Measurements from ENCODE around the gene USF3. TPM values are rescaled to one million over a fixed set of nuclear protein-coding genes. Genes with fewer than 3 reads are reported as not detected.

Gene USF3
- total RNA-seq, 1 donor from 2014 or later: 20.8 TPM

DNA sequence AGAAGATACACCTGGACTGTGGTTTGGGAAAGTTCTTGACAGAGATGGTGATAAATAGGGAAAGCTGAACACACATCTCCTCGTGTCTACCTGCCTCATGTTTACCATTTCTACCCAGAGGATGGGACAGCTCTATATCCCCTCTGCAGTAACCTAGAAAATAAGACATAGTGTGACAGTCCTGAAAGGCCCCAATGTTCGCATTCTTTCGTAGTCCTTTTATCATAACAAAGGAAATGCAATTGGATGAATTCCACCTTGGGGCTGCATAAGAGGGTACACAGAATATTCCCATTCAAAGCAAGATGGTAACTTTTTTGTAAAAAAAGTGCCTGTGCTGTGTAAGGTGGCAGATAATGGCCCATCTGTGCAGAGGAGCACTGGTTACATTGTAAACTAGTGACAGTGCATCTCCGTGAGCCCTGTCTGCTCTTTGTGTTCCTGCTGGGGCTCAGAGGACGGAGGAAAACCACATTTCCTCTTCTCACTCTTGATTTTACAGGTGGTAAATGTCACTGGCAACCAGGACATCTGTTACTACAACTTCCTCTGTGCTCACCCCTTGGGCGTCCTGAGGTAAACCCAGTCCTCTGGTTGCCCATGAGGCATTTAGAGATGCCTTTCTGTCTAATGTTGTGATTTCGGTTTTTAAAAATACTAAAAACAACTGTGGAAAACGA, 89.8 kb downstream of the USF3 start:
- no peaks in the 10 kb centered on the region for H3K4me1 Mint-ChIP-seq (ENCODE audit: unreplicated experiment)
- TF ChIP-seq CTCF (conservative IDR thresholded peaks at IDR 0.05): no peak
- H3K27me3 Mint-ChIP-seq: no peaks in the 10 kb centered on the region
- no peak for DNase-seq (ENCODE audit: extremely low spot score, unreplicated experiment)
- H3K27ac Mint-ChIP-seq: no peak overlapping the region
- H3K4me3 Mint-ChIP-seq: no peak overlapping the region
- no peaks in the 10 kb centered on the region for H3K36me3 Mint-ChIP-seq
- no peaks in the 10 kb centered on the region for H3K9me3 Mint-ChIP-seq

DNA sequence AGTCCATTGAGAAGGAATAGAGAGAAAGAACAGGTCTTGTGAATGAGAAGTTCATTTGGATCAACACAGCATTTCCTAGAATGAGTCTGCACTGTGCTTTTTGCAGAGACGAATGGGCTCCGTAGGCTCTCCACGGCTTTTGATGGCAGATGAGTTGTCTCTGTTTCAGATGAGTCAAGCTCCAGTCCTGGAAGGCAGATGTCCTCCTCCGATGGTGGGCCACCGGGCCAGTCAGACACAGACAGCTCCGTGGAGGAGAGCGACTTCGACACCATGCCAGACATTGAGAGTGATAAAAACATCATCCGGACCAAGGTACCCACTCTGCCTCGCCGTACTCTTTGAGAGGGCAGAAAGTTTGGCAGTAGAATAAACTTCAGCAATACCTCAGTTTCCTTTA, 93.6 kb downstream of the USF3 start:
- H3K36me3 Mint-ChIP-seq: no peaks in the 10 kb centered on the region
- H3K4me1 Mint-ChIP-seq (ENCODE audit: unreplicated experiment): no peaks in the 10 kb centered on the region
- H3K27ac Mint-ChIP-seq: no peak overlapping the region
- no peaks in the 10 kb centered on the region for H3K27me3 Mint-ChIP-seq
- H3K9me3 Mint-ChIP-seq: no peaks in the 10 kb centered on the region
- H3K4me3 Mint-ChIP-seq: no peak overlapping the region
- TF ChIP-seq CTCF (conservative IDR thresholded peaks at IDR 0.05): no peak
- DNase-seq (ENCODE audit: extremely low spot score, unreplicated experiment): no peak

GRCh38 chr3:113602256-113602655, 94.2 kb downstream of the USF3 start:
- H3K27ac Mint-ChIP-seq: no peak overlapping the region
- DNase-seq (ENCODE audit: extremely low spot score, unreplicated experiment): no peak
- H3K4me1 Mint-ChIP-seq (ENCODE audit: unreplicated experiment): no peaks in the 10 kb centered on the region
- H3K36me3 Mint-ChIP-seq: no peaks in the 10 kb centered on the region
- H3K27me3 Mint-ChIP-seq: no peaks in the 10 kb centered on the region
- TF ChIP-seq CTCF (conservative IDR thresholded peaks at IDR 0.05): no peak
- H3K4me3 Mint-ChIP-seq: no peak overlapping the region
- H3K9me3 Mint-ChIP-seq: no peaks in the 10 kb centered on the region

DNA sequence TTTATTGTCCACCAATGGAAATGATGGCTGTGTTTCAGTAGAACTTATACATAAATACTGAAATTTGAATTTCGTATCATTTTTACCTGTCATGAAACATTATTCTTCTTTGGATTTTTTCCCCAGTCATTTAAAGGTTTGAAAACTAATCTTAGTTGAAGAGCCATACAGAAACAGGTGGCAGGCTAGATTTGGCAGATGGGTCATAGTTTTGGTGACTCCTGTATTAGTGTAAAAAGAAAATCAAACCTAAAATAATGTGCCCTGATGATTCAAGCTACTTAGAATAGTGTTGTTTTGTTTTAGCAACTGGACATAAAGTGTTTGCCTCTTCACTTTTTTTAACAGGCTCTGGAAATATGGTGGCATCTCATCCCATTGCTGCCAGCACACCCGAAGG, 95.2 kb downstream of the USF3 start:
- H3K36me3 Mint-ChIP-seq: no peaks in the 10 kb centered on the region

DNA sequence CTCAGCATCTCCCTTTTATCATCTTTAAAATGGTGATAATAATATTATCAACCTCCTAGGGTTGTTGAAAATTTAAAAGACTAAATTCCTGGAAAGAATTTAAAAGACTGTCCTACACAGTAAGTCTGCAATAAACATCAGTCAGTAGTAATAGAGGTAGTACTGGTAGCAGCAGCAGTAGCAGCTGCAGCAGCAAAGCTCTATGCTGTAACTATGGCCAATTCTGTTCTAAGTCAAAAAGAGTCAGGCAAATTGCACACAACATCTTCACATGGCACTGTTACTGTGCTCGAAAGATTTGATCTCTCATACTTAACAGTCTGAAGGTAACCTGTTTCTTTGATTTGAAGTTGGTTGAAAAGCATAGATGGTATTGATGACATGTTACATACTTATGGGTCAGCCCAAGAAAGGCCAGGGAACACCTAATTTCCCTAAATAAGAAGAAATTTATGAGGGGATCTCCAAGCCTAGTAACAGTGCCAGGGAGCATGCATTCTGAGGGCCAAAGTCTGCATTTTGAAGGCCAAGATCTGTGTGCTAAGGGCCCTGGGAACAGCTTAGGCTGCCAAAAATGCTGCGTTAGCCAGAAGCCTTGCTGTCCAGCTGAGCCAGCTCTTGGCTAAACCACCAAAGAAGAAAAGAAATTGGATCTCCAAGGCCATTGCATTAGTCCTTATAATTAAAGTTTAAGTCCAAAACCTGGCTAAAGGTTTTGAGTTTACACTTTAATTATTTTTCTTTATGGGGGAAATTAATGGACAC, 95.8 kb downstream of the USF3 start:
- Mint-ChIP-seq H3K27ac (no peak overlapping the region), H3K4me3 (no peak overlapping the region)

More for the DNA sequence above, 95.2 kb downstream of the USF3 start:
- H3K27ac Mint-ChIP-seq: no peak overlapping the region
- no peak overlapping the region for H3K4me3 Mint-ChIP-seq
- no peaks in the 10 kb centered on the region for H3K4me1 Mint-ChIP-seq (ENCODE audit: unreplicated experiment)
- no peaks in the 10 kb centered on the region for H3K9me3 Mint-ChIP-seq
- DNase-seq (ENCODE audit: extremely low spot score, unreplicated experiment): no peak
- H3K27me3 Mint-ChIP-seq: no peaks in the 10 kb centered on the region
- TF ChIP-seq CTCF (conservative IDR thresholded peaks at IDR 0.05): no peak

More for the DNA sequence above, 95.8 kb downstream of the USF3 start:
- no peaks in the 10 kb centered on the region for H3K36me3 Mint-ChIP-seq
- no peaks in the 10 kb centered on the region for H3K4me1 Mint-ChIP-seq (ENCODE audit: unreplicated experiment)
- no peak for TF ChIP-seq CTCF (conservative IDR thresholded peaks at IDR 0.05)
- no peaks in the 10 kb centered on the region for H3K27me3 Mint-ChIP-seq
- H3K9me3 Mint-ChIP-seq: no peaks in the 10 kb centered on the region
- no peak for DNase-seq (ENCODE audit: extremely low spot score, unreplicated experiment)

Other genes with a start within 250 kb of the USF3 start
- 20.2 and 31.1 TPM in 2 replicates for gene SPICE1, start 181.5 kb downstream of the USF3 start, total RNA-seq (ENCODE audit: low replicate concordance)
- gene SIDT1, start 164.1 kb downstream of the USF3 start, total RNA-seq (ENCODE audit: low replicate concordance): 0.83 and 0.97 TPM in 2 replicates
- 117 and 138 TPM in 2 replicates for gene NAA50, start 49.6 kb upstream of the USF3 start, total RNA-seq (ENCODE audit: low replicate concordance)
- gene ATP6V1A, start 50.4 kb upstream of the USF3 start, total RNA-seq (ENCODE audit: low replicate concordance): 71.5 and 91.0 TPM in 2 replicates
- 7.3 TPM in 2 replicates for gene GRAMD1C, start 142.1 kb upstream of the USF3 start, total RNA-seq (ENCODE audit: low replicate concordance)